Measurements from ENCODE around the gene BAD. TPM values are rescaled to one million over a fixed set of nuclear protein-coding genes. Genes with fewer than 3 reads are reported as not detected.

The BAD gene
- total RNA-seq, 1 donor from 2014 or later, result 43.6 TPM

DNA sequence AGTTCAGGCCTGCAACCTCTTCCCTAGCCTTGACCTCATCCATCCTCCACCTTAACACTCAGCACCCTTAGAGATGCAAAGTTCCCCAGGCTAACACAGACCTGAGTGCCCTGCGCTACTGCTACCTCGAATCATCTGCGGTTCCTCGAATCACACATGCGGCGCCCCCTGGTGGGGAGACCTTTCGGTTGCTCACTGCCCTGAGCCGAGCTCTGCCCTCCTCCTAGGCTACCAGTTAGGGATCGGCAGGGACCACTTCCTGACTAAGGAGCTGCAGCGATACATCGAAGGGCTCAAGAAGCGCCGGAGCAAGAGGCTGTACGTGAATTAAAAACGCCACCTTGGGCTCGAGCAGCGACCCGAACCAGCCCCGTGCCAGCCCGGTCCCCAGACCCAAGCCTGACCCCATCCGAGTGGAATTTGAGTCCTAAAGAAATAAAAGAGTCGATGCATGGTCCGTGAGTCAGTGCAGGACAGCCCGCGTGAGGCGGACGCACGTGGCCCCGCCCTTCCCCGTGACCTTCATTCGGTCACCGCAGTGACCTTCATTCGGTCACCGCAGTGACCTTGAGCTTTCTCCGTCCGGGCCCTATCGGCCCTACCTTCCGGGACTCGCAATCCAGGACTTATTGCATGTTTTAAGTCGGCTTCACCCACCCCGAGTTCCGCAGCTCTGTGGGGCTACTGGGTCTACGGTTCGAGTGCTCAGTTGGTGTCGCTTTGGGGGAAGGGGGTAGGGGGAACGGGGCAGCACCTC lies 20.0 kb upstream of the BAD start:
- Histone ChIP-seq H3K9ac (ENCODE audit: low read length) (peak overlapping the region; percentile 64), H3K27ac (ENCODE audit: low read depth, low read length) (peak overlapping the region; percentile 56), H3K4me2 (ENCODE audit: low read length) (peak overlapping the region; percentile 89), H3K4me1 (ENCODE audit: insufficient read depth, low read length) (peaks cover 23% of the 10 kb centered on the region), H3K79me2 (ENCODE audit: insufficient read depth, low read length) (peaks cover 19% of the 10 kb centered on the region), H3K27me3 (ENCODE audit: insufficient read depth, low read length) (peaks cover 16% of the 10 kb centered on the region), H4K20me1 (ENCODE audit: insufficient read depth, low read length) (peaks cover 6% of the 10 kb centered on the region), H3K9me3 (ENCODE audit: insufficient read depth, low read depth, low read length) (no peaks in the 10 kb centered on the region), H2AFZ (ENCODE audit: low read depth, low read length) (peak overlapping the region; percentile 81), H3K36me3 (ENCODE audit: insufficient read depth, low read length) (no peaks in the 10 kb centered on the region), H3K4me3 (ENCODE audit: insufficient read depth, low read depth, low read length) (peak overlapping the region; percentile 64)
- Mint-ChIP-seq H3K36me3 (ENCODE audit: low read depth, unreplicated experiment) (no peaks in the 10 kb centered on the region), H3K27ac (ENCODE audit: unreplicated experiment) (peak overlapping the region; percentile 66), H3K9me3 (ENCODE audit: unreplicated experiment) (no peaks in the 10 kb centered on the region), H3K27me3 (ENCODE audit: low read depth, unreplicated experiment) (peaks cover 18% of the 10 kb centered on the region), H3K4me1 (ENCODE audit: low read depth, unreplicated experiment) (no peaks in the 10 kb centered on the region), H3K4me3 (ENCODE audit: unreplicated experiment) (peak overlapping the region; percentile 87)
- TF ChIP-seq, protein P1, sequence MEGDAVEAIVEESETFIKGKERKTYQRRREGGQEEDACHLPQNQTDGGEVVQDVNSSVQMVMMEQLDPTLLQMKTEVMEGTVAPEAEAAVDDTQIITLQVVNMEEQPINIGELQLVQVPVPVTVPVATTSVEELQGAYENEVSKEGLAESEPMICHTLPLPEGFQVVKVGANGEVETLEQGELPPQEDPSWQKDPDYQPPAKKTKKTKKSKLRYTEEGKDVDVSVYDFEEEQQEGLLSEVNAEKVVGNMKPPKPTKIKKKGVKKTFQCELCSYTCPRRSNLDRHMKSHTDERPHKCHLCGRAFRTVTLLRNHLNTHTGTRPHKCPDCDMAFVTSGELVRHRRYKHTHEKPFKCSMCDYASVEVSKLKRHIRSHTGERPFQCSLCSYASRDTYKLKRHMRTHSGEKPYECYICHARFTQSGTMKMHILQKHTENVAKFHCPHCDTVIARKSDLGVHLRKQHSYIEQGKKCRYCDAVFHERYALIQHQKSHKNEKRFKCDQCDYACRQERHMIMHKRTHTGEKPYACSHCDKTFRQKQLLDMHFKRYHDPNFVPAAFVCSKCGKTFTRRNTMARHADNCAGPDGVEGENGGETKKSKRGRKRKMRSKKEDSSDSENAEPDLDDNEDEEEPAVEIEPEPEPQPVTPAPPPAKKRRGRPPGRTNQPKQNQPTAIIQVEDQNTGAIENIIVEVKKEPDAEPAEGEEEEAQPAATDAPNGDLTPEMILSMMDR (IDR thresholded peaks at IDR 0.05; ENCODE audit: insufficient read depth, low read depth, low read length), result peak; percentile 82
- TF ChIP-seq EZH2 (IDR thresholded peaks at IDR 0.05; ENCODE audit: insufficient read depth, low read length), result no peak
- DNase-seq (ENCODE audit: low read depth) (peak; percentile 67), FAIRE-seq (no peak)

DNA sequence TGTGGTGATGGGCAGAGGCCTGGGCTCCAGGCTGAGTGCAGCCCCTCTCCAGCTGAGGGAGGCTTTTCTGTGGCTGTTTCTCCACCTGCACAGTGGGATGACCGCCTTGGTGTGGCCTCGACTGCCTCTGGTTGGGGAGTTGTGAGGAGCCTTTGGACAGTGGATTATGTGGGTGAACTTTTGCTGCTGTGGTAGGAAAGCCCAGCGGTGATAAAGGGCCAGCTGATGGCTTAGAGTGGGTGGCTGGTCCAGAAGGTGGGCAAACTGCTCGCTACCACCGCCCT lies 19.5 kb upstream of the BAD start:
- no peaks in the 10 kb centered on the region for H3K36me3 ChIP-seq (ENCODE audit: insufficient read depth, low read length)
- peak overlapping the region; percentile 89 for H3K4me2 ChIP-seq (ENCODE audit: low read length)
- peak overlapping the region; percentile 64 for H3K4me3 ChIP-seq (ENCODE audit: insufficient read depth, low read depth, low read length)
- no peak for TF ChIP-seq EZH2 (IDR thresholded peaks at IDR 0.05; ENCODE audit: insufficient read depth, low read length)
- TF ChIP-seq, protein P1 (IDR thresholded peaks at IDR 0.05; ENCODE audit: insufficient read depth, low read depth, low read length), result no peak
- H3K79me2 ChIP-seq (ENCODE audit: insufficient read depth, low read length), result peaks cover 19% of the 10 kb centered on the region
- Mint-ChIP-seq H3K36me3 (ENCODE audit: low read depth, unreplicated experiment) (no peaks in the 10 kb centered on the region), H3K4me1 (ENCODE audit: low read depth, unreplicated experiment) (no peaks in the 10 kb centered on the region), H3K27me3 (ENCODE audit: low read depth, unreplicated experiment) (peaks cover 20% of the 10 kb centered on the region), H3K27ac (ENCODE audit: unreplicated experiment) (peak overlapping the region; percentile 66), H3K4me3 (ENCODE audit: unreplicated experiment) (peak overlapping the region; percentile 87), H3K9me3 (ENCODE audit: unreplicated experiment) (no peaks in the 10 kb centered on the region)
- H4K20me1 ChIP-seq (ENCODE audit: insufficient read depth, low read length), result peaks cover 6% of the 10 kb centered on the region
- peak overlapping the region; percentile 64 for H3K9ac ChIP-seq (ENCODE audit: low read length)
- no peak overlapping the region for H2AFZ ChIP-seq (ENCODE audit: low read depth, low read length)
- no peaks in the 10 kb centered on the region for H3K9me3 ChIP-seq (ENCODE audit: insufficient read depth, low read depth, low read length)
- peaks cover 23% of the 10 kb centered on the region for H3K4me1 ChIP-seq (ENCODE audit: insufficient read depth, low read length)
- no peak overlapping the region for H3K27ac ChIP-seq (ENCODE audit: low read depth, low read length)
- H3K27me3 ChIP-seq (ENCODE audit: insufficient read depth, low read length), result peaks cover 21% of the 10 kb centered on the region
- DNase-seq (ENCODE audit: low read depth), result no peak
- FAIRE-seq, result no peak

Measured in astrocyte (in vitro differentiated cells and primary cell).